ENCODE results near the gene DDX28.
"Not testable (repeated sequence)": the region's sequence is repeated elsewhere in the genome, so short reads cannot be mapped to it uniquely, and the experiment has no call there.

The DDX28 gene

DNA sequence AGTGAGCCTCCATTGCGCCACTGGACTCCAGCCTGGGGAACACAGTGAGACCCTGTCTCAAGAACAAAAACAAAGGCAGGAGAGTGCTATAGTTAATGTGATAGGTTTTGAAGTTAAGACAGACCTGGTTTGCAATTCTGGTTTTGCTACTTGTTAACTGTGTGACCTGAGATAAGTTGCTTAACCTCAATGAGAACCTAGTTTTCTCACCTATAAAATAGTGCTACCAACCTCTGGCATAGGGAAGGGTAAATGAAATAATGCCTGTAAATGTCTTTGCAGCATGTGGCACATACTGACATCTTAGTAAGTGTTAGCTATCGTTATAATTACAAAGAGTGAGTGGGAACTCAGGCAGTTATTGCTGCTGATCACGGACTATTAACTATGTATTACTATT is 32.4 kb upstream of the DDX28 start:
- Mint-ChIP-seq H3K4me1 (ENCODE audit: low read depth) (peaks cover 23% of the 10 kb centered on the region), H3K9me3 (no peaks in the 10 kb centered on the region), H3K27me3 (no peaks in the 10 kb centered on the region), H3K36me3 (ENCODE audit: low read depth) (peaks cover 84% of the 10 kb centered on the region), H3K4me3 (no peak overlapping the region), H3K27ac (no peak overlapping the region)

DNA sequence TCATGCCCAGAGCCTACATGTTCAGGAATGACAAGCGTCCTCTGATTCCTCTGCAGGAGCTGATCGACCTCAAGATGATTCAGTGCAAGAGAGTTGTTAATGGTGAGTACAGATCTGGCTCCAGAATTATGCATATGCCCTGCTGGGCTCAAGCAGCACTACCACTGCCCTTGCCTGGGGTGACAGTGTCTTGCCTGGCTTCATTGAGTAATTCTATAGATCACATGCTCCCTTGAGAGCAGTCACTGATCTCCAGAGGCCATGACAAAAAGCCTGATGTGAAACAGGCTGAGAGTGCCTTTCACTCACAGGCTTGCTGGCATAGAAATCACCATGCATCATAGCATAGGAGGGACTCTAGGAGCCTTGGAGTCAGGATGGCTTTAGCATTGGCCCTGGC is 26.4 kb upstream of the DDX28 start:
- H3K9me3 Mint-ChIP-seq, result no peaks in the 10 kb centered on the region
- H3K4me3 Mint-ChIP-seq, result no peak overlapping the region
- no peaks in the 10 kb centered on the region for H3K4me1 Mint-ChIP-seq (ENCODE audit: low read depth)
- H3K27me3 Mint-ChIP-seq, result no peaks in the 10 kb centered on the region
- H3K36me3 Mint-ChIP-seq (ENCODE audit: low read depth), result peaks cover 66% of the 10 kb centered on the region
- H3K27ac Mint-ChIP-seq, result no peak overlapping the region

DNA sequence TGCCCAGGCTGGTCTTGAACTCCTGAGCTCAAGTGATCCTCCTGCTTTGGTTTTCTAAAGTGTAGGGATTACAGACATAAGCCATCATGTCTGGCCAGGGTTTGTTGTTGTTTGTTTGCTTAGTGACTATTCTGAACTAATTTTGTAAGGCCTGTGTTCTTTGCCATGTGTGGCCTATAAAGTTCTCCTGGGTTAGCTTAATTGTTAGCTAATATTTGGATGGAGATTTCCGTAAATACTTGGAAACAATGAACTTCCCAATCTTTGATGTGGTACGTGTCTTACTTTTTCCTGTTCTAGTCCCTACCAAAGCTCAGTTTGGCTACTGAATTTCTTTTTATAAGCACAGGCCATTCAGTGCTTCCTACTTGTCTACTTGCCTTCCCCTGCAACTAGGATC is 25.0 kb upstream of the DDX28 start:
- Mint-ChIP-seq H3K9me3 (no peaks in the 10 kb centered on the region), H3K36me3 (ENCODE audit: low read depth) (peaks cover 56% of the 10 kb centered on the region), H3K4me3 (no peak overlapping the region), H3K27me3 (no peaks in the 10 kb centered on the region), H3K4me1 (ENCODE audit: low read depth) (no peaks in the 10 kb centered on the region), H3K27ac (no peak overlapping the region)

DNA sequence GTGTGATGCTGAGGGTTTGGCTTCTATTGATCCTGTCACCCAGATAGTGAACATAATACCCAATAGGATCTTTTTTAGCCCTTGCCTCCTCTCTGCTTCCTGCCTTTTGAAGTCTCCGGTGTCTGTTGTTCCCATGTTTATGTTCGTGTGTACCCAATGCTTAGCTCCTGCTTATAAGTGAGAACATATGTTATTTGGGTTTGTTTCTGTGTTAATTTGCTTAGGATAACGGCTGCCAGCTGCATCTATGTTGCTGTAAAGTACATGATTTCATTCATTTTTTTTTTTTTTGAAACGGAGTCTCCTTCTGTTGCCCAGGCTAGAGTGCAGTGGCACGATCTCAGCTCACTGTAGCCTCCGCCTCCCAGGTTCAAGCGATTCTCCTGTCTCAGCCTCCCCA is 23.1 kb upstream of the DDX28 start:
- H3K9me3 Mint-ChIP-seq, result no peaks in the 10 kb centered on the region
- no peaks in the 10 kb centered on the region for H3K27me3 Mint-ChIP-seq
- H3K27ac Mint-ChIP-seq, result no peak overlapping the region
- no peaks in the 10 kb centered on the region for H3K4me1 Mint-ChIP-seq (ENCODE audit: low read depth)
- H3K36me3 Mint-ChIP-seq (ENCODE audit: low read depth), result peaks cover 48% of the 10 kb centered on the region
- no peak overlapping the region for H3K4me3 Mint-ChIP-seq

DNA sequence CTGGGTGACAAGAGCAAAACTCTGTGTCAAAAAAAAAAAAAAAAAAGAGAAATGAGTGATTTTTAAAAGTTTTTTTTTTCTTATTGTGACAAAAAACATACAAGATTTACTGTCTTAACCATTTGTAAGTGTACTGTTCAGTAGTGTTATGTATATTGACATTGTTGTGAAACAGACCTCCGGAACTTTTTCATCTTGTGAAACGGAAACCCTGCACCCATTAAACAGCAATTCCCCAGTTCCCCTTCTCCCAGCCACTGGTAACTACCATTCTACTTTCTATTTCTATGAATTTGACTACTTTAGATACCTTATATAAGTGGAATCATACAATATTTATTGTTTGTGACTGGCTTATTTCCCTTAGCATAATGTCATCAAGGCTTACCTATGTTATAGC is 18.8 kb upstream of the DDX28 start:
- Mint-ChIP-seq H3K9me3 (no peaks in the 10 kb centered on the region), H3K27me3 (no peaks in the 10 kb centered on the region), H3K36me3 (ENCODE audit: low read depth) (peaks cover 43% of the 10 kb centered on the region), H3K27ac (no peak overlapping the region), H3K4me1 (ENCODE audit: low read depth) (peaks cover 21% of the 10 kb centered on the region), H3K4me3 (no peak overlapping the region)

DNA sequence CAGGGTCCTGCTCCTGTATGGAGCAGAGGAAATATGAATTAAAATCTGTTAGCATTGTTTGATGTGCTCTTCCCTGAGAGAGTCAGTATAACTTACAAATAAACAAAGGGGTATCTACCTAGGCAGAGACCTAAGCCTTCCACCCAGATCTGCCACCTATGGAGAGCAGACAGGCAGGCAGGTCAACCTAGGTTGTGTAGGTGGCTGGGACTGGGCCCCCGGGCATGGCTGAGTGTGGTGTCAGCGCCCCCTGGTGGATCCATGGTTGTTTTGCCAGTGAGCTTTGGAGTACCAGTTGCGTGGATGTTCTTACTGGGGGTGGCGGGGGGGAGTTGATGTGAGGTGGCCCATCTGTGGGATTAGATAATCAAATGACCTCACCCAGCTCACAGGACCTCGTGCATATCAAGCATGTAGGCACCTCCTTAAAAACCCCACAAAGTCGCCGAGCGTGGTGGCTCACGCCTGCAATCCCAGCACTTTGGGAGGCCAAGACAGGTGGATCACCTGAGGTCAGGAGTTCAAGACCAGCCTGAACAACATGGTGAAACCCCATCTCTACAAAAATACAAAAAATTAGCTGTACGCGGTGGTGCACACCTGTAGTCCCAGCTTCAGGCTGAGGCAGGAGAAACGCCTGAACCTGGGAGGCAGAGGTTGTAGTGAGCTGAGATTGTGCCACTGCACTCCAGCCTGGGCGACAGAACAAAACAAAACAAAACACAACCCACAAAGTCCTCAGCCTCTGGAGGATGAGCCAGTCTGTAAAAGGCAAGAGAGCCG is 17.7 kb upstream of the DDX28 start:
- Mint-ChIP-seq H3K4me1 (ENCODE audit: low read depth) (peaks cover 24% of the 10 kb centered on the region), H3K27me3 (no peaks in the 10 kb centered on the region), H3K27ac (no peak overlapping the region), H3K36me3 (ENCODE audit: low read depth) (peaks cover 37% of the 10 kb centered on the region), H3K9me3 (no peaks in the 10 kb centered on the region), H3K4me3 (no peak overlapping the region)

DNA sequence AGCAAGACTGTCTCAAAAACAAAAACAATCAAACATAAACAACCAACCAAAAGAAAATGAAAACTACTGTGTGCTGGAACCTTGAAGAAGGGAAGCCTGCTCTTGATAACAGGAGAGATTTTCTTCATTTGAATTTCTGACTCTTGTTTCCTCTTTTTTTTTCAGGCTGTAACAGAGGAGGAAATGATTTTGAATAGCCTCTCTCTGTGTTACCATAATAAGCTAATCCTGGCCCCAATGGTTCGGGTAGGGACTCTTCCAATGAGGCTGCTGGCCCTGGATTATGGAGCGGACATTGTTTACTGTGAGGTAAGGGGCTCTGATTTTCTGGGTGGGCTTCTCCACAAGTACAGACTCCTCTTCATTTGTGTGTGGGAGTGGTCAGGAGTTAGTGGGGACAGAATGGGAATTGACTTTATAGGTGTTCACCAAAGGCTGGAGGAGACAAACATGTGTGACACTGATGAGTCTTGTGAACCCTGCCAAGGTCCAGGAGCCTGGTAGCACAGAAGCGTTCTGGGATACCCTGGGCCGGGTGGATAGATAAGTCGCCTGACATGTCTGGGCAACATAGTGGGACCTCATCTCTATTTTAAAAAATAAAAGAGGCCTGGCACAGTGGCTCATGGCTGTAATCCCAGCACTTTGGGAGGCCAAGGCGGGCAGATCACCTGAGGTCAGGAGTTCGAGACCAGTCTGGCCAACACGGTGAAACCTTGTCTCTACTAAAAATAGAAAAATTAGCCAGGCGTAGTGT is 15.0 kb upstream of the DDX28 start:
- Mint-ChIP-seq H3K36me3 (ENCODE audit: low read depth) (peaks cover 28% of the 10 kb centered on the region), H3K4me3 (peak overlapping the region; percentile 7), H3K27ac (peak overlapping the region; percentile 17), H3K4me1 (ENCODE audit: low read depth) (peaks cover 24% of the 10 kb centered on the region), H3K9me3 (no peaks in the 10 kb centered on the region), H3K27me3 (no peaks in the 10 kb centered on the region)

DNA sequence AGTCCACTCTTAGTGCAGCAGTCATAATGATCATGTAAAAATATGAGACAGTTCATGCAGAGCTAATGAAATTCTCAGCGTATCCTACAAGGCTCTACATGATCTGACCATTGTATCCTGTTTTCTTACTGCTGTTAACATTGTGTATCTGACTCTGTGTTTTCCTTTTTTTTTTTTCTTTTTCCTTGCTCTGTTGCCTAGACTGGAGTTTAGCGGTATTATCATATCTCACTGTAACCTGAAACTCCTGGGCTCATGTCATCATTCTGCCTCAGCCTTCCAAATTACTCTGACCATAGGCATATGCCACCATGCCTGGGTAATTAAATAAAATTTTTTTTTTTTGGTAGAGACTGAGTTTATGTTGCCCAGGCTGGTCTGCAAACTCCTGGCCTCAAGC is 12.2 kb upstream of the DDX28 start:
- no peaks in the 10 kb centered on the region for H3K9me3 Mint-ChIP-seq
- no peaks in the 10 kb centered on the region for H3K27me3 Mint-ChIP-seq
- H3K27ac Mint-ChIP-seq, result no peak overlapping the region
- H3K4me3 Mint-ChIP-seq, result no peak overlapping the region
- peaks cover 28% of the 10 kb centered on the region for H3K4me1 Mint-ChIP-seq (ENCODE audit: low read depth)
- H3K36me3 Mint-ChIP-seq (ENCODE audit: low read depth), result peaks cover 26% of the 10 kb centered on the region

DNA sequence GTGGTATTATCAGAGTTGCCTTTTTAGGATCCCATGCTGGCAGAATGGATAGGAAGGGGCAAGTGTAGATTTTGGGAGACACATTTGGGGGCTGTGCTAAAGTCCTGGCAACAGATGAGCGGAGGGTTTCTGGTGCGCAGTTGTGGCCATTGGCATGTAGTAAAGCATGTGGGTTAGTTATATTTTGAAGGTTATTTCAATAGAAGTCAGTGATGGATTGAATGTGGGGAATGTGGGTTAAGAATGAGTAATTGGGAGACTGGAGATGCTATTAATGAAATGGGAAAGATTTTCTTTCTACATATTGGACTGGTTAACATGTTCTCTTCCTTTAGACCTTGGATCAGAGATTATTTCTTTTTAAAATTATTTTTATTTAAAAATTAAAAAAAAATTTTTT is 10.1 kb upstream of the DDX28 start:
- Mint-ChIP-seq H3K9me3 (no peaks in the 10 kb centered on the region), H3K4me3 (no peak overlapping the region), H3K4me1 (ENCODE audit: low read depth) (peaks cover 19% of the 10 kb centered on the region), H3K27me3 (no peaks in the 10 kb centered on the region), H3K27ac (no peak overlapping the region), H3K36me3 (ENCODE audit: low read depth) (peaks cover 15% of the 10 kb centered on the region)

DNA sequence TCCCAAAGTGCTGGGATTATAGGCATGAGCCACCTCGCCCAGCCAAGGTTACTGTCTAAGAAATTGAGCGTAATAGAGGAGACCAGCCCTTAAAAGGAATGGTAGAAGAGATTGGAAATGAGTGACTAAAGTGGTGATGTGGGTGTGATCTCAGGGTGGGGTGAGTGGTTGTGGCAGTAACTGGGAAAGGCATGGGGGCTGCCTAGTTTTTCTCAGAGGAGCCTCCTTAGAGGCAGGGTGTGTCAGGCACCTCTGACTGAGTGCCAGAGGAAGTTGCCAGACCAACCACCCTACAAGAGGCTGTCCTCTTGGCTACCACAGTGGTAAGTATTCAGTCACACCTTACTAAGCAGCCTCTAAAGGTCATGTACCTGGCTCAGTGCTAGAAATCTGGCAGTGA is 8.9 kb upstream of the DDX28 start:
- no peaks in the 10 kb centered on the region for H3K27me3 Mint-ChIP-seq
- H3K27ac Mint-ChIP-seq, result peak overlapping the region; percentile 77
- no peak overlapping the region for H3K4me3 Mint-ChIP-seq
- H3K9me3 Mint-ChIP-seq, result no peaks in the 10 kb centered on the region
- H3K36me3 Mint-ChIP-seq (ENCODE audit: low read depth), result peaks cover 18% of the 10 kb centered on the region
- peaks cover 12% of the 10 kb centered on the region for H3K4me1 Mint-ChIP-seq (ENCODE audit: low read depth)

DNA sequence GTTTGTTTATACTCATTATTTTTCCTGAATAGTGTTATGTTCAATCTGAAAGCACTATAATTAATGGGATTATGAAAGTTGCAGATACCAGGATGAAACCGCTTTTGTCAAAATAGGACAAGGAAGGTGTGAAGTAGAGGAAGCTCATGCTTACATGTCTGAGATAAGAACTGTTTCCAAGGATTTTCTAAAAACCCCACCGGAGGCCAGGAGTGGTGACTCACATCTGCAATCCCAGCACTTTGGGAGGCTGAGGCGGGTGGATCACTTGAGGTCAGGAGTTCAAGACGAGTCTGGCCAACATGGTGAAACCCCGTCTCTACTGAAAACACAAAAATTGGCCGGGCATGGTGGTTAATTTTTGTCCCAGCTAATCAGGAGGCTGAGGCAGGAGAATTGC is 7.1 kb upstream of the DDX28 start:
- not testable (repeated sequence) for H3K9me3 Mint-ChIP-seq, H3K4me3 Mint-ChIP-seq, H3K27ac Mint-ChIP-seq, H3K27me3 Mint-ChIP-seq
- Mint-ChIP-seq H3K4me1 (ENCODE audit: low read depth) (peaks cover 14% of the 10 kb centered on the region), H3K36me3 (ENCODE audit: low read depth) (peaks cover 35% of the 10 kb centered on the region)

DNA sequence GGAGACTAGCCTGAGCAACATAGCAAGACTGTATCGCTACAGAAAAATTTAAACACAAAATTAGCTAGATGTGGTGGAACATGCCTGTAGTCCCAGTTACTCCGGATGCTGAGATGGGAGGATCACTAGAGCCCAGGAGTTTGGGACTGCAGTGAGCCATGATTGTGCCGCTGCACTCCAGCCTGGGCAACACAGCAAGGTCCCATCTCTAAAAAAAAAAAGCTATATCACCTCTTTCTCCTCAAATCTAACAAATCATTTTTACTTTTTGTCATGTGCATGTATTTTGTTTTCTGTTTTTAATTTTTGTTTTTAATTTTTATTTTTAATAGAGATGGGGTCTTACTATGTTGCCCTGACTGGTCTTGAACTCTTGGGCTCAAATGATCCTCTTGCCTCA is 6.0 kb upstream of the DDX28 start:
- H3K36me3 Mint-ChIP-seq (ENCODE audit: low read depth), result peaks cover 36% of the 10 kb centered on the region
- H3K4me3 Mint-ChIP-seq, result no peak overlapping the region
- no peaks in the 10 kb centered on the region for H3K9me3 Mint-ChIP-seq
- H3K27ac Mint-ChIP-seq, result no peak overlapping the region
- H3K4me1 Mint-ChIP-seq (ENCODE audit: low read depth), result peaks cover 22% of the 10 kb centered on the region
- no peaks in the 10 kb centered on the region for H3K27me3 Mint-ChIP-seq

DNA sequence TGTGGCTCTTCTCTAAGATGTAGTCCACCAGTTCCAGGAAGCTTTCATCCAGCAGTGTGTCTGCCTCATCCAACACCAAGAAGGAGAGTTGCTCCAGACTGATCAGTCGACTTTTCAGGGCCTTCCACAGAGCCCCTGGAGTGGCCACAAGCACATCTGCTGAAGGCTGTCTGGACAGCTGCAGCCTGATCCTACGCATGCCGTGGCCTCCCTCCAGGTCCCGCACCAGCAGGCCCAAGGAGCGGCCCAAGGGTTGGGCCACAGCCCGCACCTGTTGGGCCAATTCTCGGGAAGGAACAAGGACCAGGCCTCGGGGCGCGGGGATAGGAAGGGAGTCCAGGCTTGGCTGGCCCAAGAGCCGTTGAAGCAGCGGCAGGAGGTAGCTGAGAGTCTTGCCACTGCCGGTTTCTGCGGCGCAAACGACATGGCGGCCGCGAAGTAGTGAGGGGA is 729 bp downstream of the DDX28 start:
- peaks cover 3% of the 10 kb centered on the region for H3K27me3 Mint-ChIP-seq
- peaks cover 40% of the 10 kb centered on the region for H3K4me1 Mint-ChIP-seq (ENCODE audit: low read depth)
- H3K4me3 Mint-ChIP-seq, result peak overlapping the region; percentile 99
- H3K9me3 Mint-ChIP-seq, result no peaks in the 10 kb centered on the region
- H3K27ac Mint-ChIP-seq, result peak overlapping the region; percentile 100
- peaks cover 40% of the 10 kb centered on the region for H3K36me3 Mint-ChIP-seq (ENCODE audit: low read depth)

DNA sequence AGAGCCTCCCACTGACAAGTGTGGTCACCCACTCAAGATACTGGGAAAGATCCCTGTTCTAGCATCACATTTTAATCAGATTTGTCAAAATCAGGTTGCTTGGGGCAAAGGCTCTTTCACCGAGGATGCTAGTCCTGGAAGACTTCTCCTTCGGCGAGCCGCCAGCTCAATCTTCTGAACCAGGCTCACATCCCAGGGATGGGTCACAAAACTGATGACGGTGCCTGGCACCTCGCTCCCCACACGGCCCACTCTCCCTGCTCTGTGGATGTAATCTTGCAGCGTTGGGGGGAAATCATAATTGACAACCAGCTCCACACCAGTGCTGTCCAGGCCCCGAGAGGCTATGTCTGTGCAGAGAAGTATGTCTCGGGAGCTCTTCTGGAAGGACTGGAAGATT is 1.5 kb downstream of the DDX28 start:
- Mint-ChIP-seq H3K27ac (peak overlapping the region; percentile 100), H3K27me3 (peaks cover 3% of the 10 kb centered on the region), H3K4me3 (peak overlapping the region; percentile 99), H3K36me3 (ENCODE audit: low read depth) (peaks cover 35% of the 10 kb centered on the region), H3K4me1 (ENCODE audit: low read depth) (peaks cover 40% of the 10 kb centered on the region), H3K9me3 (no peaks in the 10 kb centered on the region)

DNA sequence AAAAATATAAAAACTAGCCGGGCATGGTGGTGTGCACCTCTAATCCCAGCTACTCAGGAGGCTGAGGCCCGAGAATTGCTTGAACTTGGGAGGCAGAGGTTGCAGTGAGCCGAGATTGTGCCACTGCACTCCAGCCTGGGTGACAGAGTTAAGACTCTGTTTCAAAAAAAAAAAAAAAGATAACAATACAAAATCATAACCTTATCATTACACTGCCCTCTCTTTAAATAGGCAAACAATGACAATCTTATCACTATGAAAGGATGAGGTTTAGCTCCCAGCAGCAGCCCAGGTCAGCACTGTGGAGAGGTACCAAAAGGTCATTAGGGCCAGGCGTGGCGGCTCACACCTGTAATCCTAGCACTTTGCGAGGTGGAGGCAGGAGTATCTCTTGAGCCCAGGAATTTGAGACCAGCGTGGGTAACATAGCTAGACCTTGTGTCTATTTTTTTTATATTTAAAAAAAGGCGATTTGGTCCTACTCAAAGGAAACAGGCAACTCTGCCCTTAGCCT is 3.8 kb downstream of the DDX28 start:
- H3K9me3 Mint-ChIP-seq, result no peaks in the 10 kb centered on the region
- H3K27ac Mint-ChIP-seq, result no peak overlapping the region
- H3K36me3 Mint-ChIP-seq (ENCODE audit: low read depth), result peaks cover 21% of the 10 kb centered on the region
- peaks cover 3% of the 10 kb centered on the region for H3K27me3 Mint-ChIP-seq
- peaks cover 27% of the 10 kb centered on the region for H3K4me1 Mint-ChIP-seq (ENCODE audit: low read depth)
- H3K4me3 Mint-ChIP-seq, result no peak overlapping the region
